Stimulated activated naive B cell treated with anti-CD40 and anti-IgM and Interleukin-4, amounts not matched to agents 10 μg/mL and 1 μg/mL and 100 μg/mL, for 72 hours (primary cell): ENCODE results near the gene MAST4.

Experiments
- ATAC-seq, 2 donors: fragments of 150-1000 bp; cut with Tn5 transposase; replicated peaks; 2 replicates each; pipeline ENCODE4 v1.10.0; 2021; ENCODE audit warnings: moderate library complexity in 1 of 2
- DNase-seq: peaks from one replicate; pipeline ENCODE4 v3.0.0; 2021
- H3K27ac Mint-ChIP-seq: one replicate; pipeline ENCODE4 v1.8.0; 2022; ENCODE audit warnings: mild to moderate bottlenecking, mixed read lengths
- H3K27me3 Mint-ChIP-seq, 2 donors: one replicate each; pipeline ENCODE4 v1.8.0; 2022; ENCODE audit warnings: mixed read lengths in 2 of 2
- H3K36me3 Mint-ChIP-seq, 2 donors: one replicate each; pipeline ENCODE4 v1.8.0; 2022; ENCODE audit warnings: mixed read lengths in 2 of 2, mild to moderate bottlenecking in 1 of 2
- H3K4me1 Mint-ChIP-seq, 2 donors: one replicate each; pipeline ENCODE4 v1.8.0; 2022; ENCODE audit warnings: mixed read lengths in 2 of 2, mild to moderate bottlenecking in 1 of 2
- H3K4me3 Mint-ChIP-seq, 2 donors: one replicate each; pipeline ENCODE4 v1.8.0; 2022; ENCODE audit warnings: mild to moderate bottlenecking in 2 of 2, mixed read lengths in 2 of 2, moderate library complexity in 1 of 2
- H3K9me3 Mint-ChIP-seq, 2 donors: one replicate each; pipeline ENCODE4 v1.8.0; 2022; ENCODE audit warnings: mixed read lengths in 2 of 2, mild to moderate bottlenecking in 1 of 2

Gene MAST4

DNA sequence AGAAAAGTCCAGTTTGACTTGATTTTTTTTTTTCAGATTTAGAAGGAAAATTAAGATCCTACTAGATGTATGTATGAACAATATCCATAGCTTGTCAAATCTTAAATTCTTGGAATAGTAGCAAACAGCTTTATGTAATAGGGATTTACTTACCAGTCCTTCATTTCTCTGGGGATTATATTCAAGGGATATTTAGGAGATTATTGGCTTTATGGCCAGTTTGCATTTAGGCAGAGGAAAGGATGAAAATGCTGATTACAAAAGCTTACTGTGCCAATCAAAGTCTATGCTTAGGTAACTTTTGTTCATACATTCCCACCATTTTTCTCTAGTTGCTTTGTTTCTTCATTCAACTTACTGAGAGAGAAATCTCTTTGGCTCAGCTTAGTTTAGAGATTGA, 47.9 kb downstream of the MAST4 start:
- ATAC-seq, result no peak
- no peaks in the 10 kb centered on the region for H3K36me3 Mint-ChIP-seq

DNA sequence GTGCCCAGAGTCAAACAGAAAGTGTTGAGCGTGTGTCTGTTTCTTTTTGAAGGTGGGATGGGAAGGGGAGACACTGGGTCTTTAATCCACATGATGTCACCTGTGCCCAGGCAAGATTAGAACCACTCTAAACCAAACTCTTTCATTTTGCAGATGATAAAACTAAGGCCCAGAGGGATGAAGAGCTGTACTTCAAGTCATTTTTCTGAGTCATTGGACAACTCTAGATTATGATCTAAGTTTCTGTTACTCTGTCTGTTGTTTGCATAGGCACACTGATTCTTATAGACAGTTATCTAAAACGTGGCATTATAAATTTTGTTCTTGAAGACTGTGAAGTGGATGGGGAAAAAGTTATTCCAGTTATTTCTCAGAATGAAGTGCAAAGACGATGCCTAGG, 48.8 kb downstream of the MAST4 start:
- Mint-ChIP-seq H3K9me3 (no peaks in the 10 kb centered on the region), H3K27me3 (no peaks in the 10 kb centered on the region), H3K4me3 (no peak overlapping the region), H3K36me3 (no peaks in the 10 kb centered on the region), H3K4me1 (peaks cover 0 to under 1% of the 10 kb centered on the region in 2 donors), H3K27ac (no peak overlapping the region)
- ATAC-seq (no peak), DNase-seq (no peak)

More for the DNA sequence above, 47.9 kb downstream of the MAST4 start:
- H3K27ac Mint-ChIP-seq, result no peak overlapping the region
- DNase-seq, result no peak
- no peaks in the 10 kb centered on the region for H3K27me3 Mint-ChIP-seq
- no peaks in the 10 kb centered on the region for H3K9me3 Mint-ChIP-seq
- no peak overlapping the region for H3K4me3 Mint-ChIP-seq
- peaks cover 1 to 2% of the 10 kb centered on the region in 2 donors for H3K4me1 Mint-ChIP-seq

DNA sequence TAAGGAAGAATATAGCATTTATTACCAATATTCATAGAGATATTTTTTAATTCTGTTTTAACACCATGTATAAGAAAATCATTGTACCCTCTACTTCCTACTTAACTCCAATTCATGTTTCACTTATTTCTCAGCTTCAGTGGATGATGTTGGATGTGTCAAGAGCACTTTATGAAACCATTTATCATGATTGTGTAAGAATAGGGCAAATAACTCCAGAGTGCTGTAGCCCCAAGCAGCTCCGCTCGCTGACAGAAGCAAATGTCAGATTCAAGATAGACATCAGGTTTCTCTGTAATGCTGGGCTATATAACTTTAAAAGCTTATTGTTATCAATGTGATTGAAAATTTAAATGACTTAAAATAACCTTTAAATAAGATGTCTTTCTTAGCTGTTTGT, 50.4 kb downstream of the MAST4 start:
- DNase-seq (no peak), ATAC-seq (no peak)
- no peak overlapping the region for H3K27ac Mint-ChIP-seq

DNA sequence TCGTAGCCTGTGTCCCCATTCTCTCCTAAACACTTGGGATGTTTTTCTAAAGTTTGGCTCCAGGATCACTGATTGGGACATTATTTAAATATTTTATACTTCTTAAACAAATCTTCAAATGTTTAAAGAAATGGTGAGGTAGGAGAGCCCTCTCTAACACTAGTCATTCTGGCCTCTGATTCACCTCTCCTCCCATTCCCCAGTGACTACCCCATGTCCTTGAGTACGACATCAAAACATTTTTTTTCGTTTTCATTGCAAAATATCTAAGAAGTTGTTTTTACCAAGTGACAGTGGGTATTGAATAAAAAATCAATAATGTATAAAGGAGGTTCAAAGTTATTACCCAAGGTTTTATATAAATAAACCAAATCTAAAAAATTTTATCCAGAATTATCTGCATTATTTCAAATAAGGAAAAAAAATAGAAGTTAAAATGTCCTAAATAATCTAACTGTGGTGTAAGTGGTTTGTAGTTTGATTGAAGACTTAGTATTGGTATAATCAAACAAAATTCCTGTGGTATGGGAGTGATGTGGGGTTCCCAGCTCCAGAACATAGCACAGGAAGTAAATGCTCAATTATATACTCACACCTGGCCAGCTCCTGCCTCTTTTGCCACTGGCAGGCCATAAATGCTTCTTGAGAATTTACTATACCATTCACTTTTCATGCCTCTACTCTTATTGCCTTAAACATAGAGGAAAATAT, 51.1 kb downstream of the MAST4 start:
- Mint-ChIP-seq H3K27me3 (no peaks in the 10 kb centered on the region), H3K4me3 (no peak overlapping the region), H3K36me3 (peaks cover 0 to 3% of the 10 kb centered on the region in 2 donors), H3K9me3 (peaks cover 5 to 8% of the 10 kb centered on the region in 2 donors), H3K27ac (no peak overlapping the region), H3K4me1 (no peaks in the 10 kb centered on the region)
- no peak for ATAC-seq
- no peak for DNase-seq

More for the DNA sequence above, 50.4 kb downstream of the MAST4 start:
- Mint-ChIP-seq H3K27me3 (no peaks in the 10 kb centered on the region), H3K4me1 (no peaks in the 10 kb centered on the region), H3K4me3 (no peak overlapping the region), H3K9me3 (peaks cover 2 to 8% of the 10 kb centered on the region in 2 donors), H3K36me3 (peaks cover 0 to 3% of the 10 kb centered on the region in 2 donors)

DNA sequence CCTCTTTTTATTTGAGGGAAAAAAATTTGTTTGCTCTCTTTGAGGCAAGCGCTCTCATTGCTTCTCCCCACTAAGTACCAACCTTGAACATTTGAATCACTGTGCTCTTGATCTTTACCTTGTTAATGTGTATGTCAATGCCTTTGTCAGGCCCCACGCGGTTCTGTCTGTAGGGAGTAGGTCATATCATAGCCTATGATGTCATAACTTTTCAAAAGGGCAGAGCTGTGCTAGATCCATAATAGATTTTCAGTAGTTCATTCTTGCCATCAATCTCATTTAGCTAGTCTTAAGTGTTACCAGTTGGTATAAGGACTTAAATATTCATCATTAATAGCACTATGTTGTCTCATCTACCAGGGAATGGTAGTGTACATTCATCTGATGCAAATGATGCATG, 56.6 kb downstream of the MAST4 start:
- H3K4me1 Mint-ChIP-seq, result no peaks in the 10 kb centered on the region
- DNase-seq, result no peak
- no peak overlapping the region for H3K4me3 Mint-ChIP-seq
- peaks cover 3% of the 10 kb centered on the region in 2 donors for H3K36me3 Mint-ChIP-seq
- no peak overlapping the region for H3K27ac Mint-ChIP-seq
- peaks cover 0 to 4% of the 10 kb centered on the region in 2 donors for H3K27me3 Mint-ChIP-seq
- peaks cover 5 to 11% of the 10 kb centered on the region in 2 donors for H3K9me3 Mint-ChIP-seq
- ATAC-seq, result no peak

DNA sequence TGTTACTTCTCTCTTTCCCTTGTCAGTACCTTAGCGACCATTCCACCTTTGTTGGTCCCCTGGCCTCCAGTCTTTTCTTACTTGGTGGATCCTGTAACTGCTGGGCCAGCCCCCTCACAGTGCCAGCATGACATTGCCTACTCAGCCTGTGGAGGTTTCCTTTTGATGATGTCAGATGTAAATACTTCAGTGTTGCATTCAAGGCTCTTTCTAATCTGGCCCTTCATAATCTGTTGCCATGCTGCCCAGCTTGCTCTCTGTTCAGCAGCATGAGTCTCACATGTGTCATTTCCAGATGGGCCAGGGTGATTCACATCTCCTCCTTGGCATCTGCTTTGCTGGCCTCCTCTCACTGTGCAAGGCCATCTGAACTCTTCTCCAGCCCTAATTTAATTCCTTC, 57.1 kb downstream of the MAST4 start:
- no peak overlapping the region for H3K27ac Mint-ChIP-seq
- no peak for DNase-seq
- ATAC-seq, result no peak

DNA sequence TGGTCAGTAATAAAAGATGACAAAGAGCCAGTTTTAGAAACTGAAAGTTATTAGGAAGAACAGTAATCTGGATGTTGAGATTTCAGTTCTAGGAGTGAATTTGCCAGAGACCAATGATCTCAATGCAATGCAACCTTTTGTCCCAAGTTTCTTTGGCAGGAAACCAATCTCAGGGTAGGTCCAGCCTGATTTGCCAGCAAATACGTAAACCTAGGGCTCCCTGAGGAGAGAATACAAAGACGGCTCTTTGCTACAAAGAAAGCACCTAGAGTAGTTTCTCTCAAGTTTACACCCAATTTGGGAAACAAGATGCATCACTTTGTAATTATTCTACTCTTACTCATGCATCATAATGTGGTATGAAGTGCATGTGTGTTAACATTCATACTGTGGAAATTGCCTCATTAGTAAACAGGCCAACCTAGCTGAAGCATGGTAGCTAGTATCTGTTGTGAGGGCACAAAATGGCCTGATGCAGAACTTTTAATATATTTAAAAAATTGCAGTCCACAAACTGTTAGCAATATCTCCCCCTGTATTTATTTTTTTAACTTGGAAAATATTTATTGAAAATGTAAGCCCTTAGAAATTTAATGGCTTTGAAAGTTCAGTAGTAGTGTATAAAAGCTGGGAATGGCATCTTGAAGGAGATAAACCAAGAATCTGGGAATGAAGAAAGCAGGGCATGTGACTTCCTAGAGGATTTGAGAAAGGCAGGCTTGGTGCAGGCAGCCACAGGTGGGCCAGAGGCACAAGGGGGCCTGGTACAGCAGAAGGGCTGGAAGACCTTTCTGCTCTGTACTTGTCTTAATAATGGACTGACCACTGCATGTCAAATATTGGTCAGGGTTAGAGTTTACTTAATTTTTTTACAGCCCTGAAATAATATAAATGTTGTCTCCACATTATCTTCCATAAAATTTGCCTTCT, 59.5 kb downstream of the MAST4 start:
- Mint-ChIP-seq H3K4me3 (no peak overlapping the region), H3K27ac (no peak overlapping the region), H3K27me3 (peaks cover 0 to 10% of the 10 kb centered on the region in 2 donors), H3K36me3 (peaks cover 2 to 3% of the 10 kb centered on the region in 2 donors), H3K9me3 (peaks cover 5 to 11% of the 10 kb centered on the region in 2 donors), H3K4me1 (peaks cover 0 to 2% of the 10 kb centered on the region in 2 donors)
- ATAC-seq (no peak), DNase-seq (no peak)

More for the DNA sequence above, 57.1 kb downstream of the MAST4 start:
- Mint-ChIP-seq H3K9me3 (peaks cover 5 to 11% of the 10 kb centered on the region in 2 donors), H3K4me1 (no peaks in the 10 kb centered on the region), H3K36me3 (peaks cover 3% of the 10 kb centered on the region in 2 donors), H3K4me3 (no peak overlapping the region), H3K27me3 (peaks cover 0 to 4% of the 10 kb centered on the region in 2 donors)

DNA sequence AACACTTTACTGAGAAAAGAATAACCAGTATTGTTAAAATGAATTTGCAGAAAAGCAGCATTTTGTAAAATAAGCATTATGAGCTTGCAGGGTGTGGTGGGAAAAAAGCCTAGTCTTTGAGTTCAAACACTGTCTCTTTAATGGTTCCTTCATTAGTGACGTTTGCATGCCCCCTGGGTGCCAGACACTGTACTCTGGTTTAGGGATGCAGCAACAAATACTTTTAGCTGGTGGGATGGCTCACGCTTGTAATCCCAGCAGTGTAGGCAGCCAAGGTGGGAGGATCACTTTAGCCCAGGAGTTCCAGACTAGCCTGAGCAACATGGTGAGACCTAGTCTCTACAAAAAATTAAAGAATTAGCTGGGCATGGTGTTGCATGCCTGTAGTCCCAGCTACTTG, 62.3 kb downstream of the MAST4 start:
- H3K27me3 Mint-ChIP-seq, result peaks cover 5 to 8% of the 10 kb centered on the region in 2 donors
- no peak overlapping the region for H3K27ac Mint-ChIP-seq
- H3K4me1 Mint-ChIP-seq, result peaks cover 0 to 2% of the 10 kb centered on the region in 2 donors
- H3K4me3 Mint-ChIP-seq, result no peak overlapping the region
- no peaks in the 10 kb centered on the region for H3K36me3 Mint-ChIP-seq
- DNase-seq (no peak), ATAC-seq (no peak)
- no peaks in the 10 kb centered on the region for H3K9me3 Mint-ChIP-seq

DNA sequence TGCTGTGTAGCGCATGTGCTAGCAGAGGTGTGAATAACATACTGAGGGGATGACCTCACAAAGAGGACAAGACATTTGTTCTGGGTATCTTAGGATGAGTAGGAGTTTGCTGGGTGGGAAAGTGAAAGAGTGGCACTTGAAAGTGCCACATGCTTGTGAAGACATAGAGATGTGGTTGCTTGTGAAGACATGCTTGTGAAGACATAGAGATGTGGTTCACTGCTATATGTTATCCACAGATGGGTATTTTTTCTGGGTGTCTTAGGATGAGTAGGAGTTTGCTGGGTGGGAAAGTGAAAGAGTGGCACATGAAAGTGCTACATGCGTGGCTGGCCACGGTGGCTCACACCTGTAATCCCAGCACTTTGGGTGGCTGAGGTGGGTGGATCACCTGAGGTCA, 63.6 kb downstream of the MAST4 start:
- Mint-ChIP-seq H3K27me3 (peaks cover 8 to 9% of the 10 kb centered on the region in 2 donors), H3K9me3 (peaks cover 0 to 3% of the 10 kb centered on the region in 2 donors), H3K36me3 (no peaks in the 10 kb centered on the region), H3K4me1 (peaks cover 0 to 2% of the 10 kb centered on the region in 2 donors), H3K4me3 (no peak overlapping the region), H3K27ac (no peak overlapping the region)
- DNase-seq (no peak), ATAC-seq (no peak)

DNA sequence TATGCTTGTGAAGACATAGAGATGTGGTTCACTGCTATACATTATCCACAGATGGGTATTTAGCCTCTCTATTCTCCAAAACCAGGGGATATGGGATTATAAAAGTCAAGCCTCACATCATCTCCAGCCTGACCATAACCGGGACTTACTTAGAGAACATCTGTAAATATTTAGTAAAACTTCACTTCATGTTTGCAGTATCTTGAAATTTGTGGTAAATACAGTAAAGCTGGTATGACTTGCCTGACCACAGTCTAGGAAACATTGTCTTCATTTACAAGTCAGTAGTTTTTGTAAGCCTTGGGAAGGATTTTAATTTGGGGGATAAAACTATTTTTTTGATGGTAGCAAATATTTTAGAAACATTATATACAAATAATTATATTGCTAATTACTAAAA, 64.2 kb downstream of the MAST4 start:
- ATAC-seq (no peak), DNase-seq (no peak)
- peaks cover 0 to 2% of the 10 kb centered on the region in 2 donors for H3K4me1 Mint-ChIP-seq
- peaks cover 0 to 3% of the 10 kb centered on the region in 2 donors for H3K9me3 Mint-ChIP-seq
- no peak overlapping the region for H3K4me3 Mint-ChIP-seq
- peaks cover 8 to 9% of the 10 kb centered on the region in 2 donors for H3K27me3 Mint-ChIP-seq
- no peaks in the 10 kb centered on the region for H3K36me3 Mint-ChIP-seq
- no peak overlapping the region for H3K27ac Mint-ChIP-seq

DNA sequence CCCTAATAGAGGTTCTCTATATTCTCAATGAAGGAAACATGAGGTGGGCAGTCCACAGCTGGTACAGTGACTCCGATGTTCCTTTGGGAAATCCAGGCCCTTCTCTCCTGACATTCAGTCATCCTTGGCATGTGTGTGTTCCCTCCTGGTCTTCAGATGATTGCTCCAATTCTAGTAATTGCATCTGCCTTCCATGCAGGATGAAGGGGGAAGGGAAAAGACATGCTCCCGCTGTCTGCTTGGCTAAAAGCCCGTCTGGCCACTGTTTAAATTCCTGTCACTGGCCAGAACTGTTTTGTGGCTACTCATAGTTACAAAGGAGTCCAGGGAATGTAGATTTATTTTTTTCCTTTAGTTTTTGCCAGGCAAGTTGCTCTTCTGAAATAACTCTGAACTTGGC, 65.0 kb downstream of the MAST4 start:
- no peaks in the 10 kb centered on the region for H3K36me3 Mint-ChIP-seq
- ATAC-seq (no peak), DNase-seq (no peak)
- peaks cover 0 to 3% of the 10 kb centered on the region in 2 donors for H3K9me3 Mint-ChIP-seq
- H3K4me3 Mint-ChIP-seq, result no peak overlapping the region
- H3K27ac Mint-ChIP-seq, result no peak overlapping the region
- H3K4me1 Mint-ChIP-seq, result peaks cover 0 to 2% of the 10 kb centered on the region in 2 donors
- H3K27me3 Mint-ChIP-seq, result peaks cover 8 to 9% of the 10 kb centered on the region in 2 donors

DNA sequence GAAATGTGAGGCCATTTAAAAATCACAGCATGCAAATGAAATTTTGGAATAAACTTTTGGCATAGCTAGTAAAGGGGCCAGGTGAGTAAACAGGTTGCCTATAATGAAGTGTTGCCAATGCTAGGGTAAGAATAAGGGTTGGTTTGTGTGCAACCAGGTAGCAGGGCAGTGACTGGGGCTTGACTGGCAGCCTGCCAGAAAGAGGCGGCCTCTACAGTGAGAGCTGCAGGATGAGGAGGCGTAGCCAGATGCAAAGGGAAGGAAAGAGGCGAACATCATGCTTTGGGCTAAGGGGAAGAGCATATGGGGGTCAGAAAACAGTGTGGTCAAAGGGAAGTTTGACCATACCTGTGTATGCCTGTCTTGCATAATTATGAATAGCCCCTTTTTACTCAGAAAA, 70.6 kb downstream of the MAST4 start:
- Mint-ChIP-seq H3K4me1 (no peaks in the 10 kb centered on the region), H3K4me3 (no peak overlapping the region), H3K9me3 (peaks cover 0 to 3% of the 10 kb centered on the region in 2 donors), H3K36me3 (no peaks in the 10 kb centered on the region), H3K27ac (no peak overlapping the region), H3K27me3 (peaks cover 8% of the 10 kb centered on the region in 2 donors)
- ATAC-seq (no peak), DNase-seq (no peak)

DNA sequence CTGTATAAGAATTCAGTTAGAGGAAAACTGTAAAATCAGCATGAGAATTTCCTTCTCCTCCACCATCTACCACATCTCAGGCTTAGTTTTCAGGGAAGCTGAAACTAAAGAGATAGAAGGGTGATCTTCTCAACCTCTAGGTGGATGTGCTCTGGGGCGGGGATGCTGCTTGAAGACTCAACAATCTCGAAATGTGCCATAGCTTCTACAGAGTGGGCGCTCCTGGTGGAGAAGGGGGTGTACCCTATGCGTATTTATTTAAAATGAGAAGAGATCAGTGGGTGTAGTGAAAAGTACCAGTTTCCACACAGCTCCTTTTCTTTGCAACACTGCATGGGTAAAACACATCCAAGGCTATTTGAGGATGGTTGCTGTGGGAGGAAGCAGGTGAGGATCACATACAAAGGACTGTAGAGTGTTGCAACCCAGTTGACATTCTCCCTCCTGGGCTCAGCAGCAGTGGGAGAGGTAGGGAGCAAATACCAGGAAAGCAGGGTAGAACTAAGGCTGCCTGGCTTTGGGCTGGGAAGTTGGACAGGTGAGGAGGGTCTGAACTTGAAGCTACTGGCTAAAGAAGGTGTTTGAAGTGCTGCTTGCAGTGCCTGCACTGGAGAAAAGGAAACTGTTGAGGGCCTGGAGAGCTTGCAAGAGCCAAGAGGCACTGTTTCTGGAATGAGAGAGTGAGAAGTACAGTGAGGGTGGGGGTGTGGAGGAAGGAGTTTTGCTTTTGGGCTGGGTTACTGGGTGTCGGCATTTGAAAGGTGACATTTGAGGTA, 73.1 kb downstream of the MAST4 start:
- no peaks in the 10 kb centered on the region for H3K36me3 Mint-ChIP-seq
- H3K9me3 Mint-ChIP-seq, result no peaks in the 10 kb centered on the region
- no peak overlapping the region for H3K4me3 Mint-ChIP-seq
- H3K27ac Mint-ChIP-seq, result no peak overlapping the region
- H3K4me1 Mint-ChIP-seq, result no peaks in the 10 kb centered on the region
- H3K27me3 Mint-ChIP-seq, result peaks cover 0 to 4% of the 10 kb centered on the region in 2 donors
- ATAC-seq (no peak), DNase-seq (no peak)

DNA sequence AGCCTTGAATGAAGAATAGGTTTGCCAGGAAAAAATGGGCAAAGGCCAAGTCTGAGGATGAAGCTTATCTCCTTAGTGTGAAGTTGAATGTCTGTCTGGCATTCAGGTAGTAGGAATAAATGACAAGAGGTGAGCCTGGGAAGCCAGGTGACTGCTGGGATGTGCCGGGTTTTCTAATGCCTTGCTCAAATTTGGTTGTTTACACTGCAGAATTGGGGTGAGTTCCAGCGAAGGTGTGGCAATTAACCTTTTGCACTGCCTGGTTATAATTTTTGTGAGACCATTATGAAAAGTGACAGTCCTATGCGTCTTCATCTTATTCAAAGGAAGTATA, 73.6 kb downstream of the MAST4 start:
- Mint-ChIP-seq H3K4me3 (no peak overlapping the region), H3K4me1 (no peaks in the 10 kb centered on the region), H3K36me3 (no peaks in the 10 kb centered on the region), H3K27ac (no peak overlapping the region), H3K9me3 (no peaks in the 10 kb centered on the region), H3K27me3 (peaks cover 0 to 4% of the 10 kb centered on the region in 2 donors)
- ATAC-seq (no peak), DNase-seq (no peak)
